Activated B cell treated with CpG ODN at 0.5 μM for 24 hours (primary cell): ENCODE data around the gene GNG4. TPM values are rescaled to one million over a fixed set of nuclear protein-coding genes. Genes with fewer than 3 reads are reported as not detected.
"Not testable (repeated sequence)": the region's sequence is repeated elsewhere in the genome, so short reads cannot be mapped to it uniquely, and the experiment has no call there.

Experiments used
- ATAC-seq: fragments of 200-7000 bp; cut with Tn5 transposase; one replicate; pipeline ENCODE4 v1.10.0; 2021; ENCODE audit warnings: low read depth, mild to moderate bottlenecking, moderate library complexity
- CTCF ChIA-PET: fragments of 350-600 bp; sonication (Branson Sonifier 250); formaldehyde crosslinking; loops from one replicate; lab custom pipeline; 2021; ENCODE audit warnings: antibody characterized with exemption; lab: Charles Lee
- POLR2A ChIA-PET: fragments of 350-600 bp; sonication (Branson Sonifier 250); formaldehyde crosslinking; loops from one replicate; lab custom pipeline; 2021; ENCODE audit warnings: antibody characterized with exemption; lab: Charles Lee
- DNase-seq: peaks from one replicate; pipeline ENCODE4 v3.0.0; 2022
- H3K27ac Mint-ChIP-seq: one replicate; pipeline ENCODE4 v1.8.0; 2020; ENCODE audit warnings: mixed read lengths
- H3K27me3 Mint-ChIP-seq: one replicate; pipeline ENCODE4 v1.8.0; 2021; ENCODE audit warnings: mixed read lengths
- H3K36me3 Mint-ChIP-seq: one replicate; pipeline ENCODE4 v1.8.0; 2021; ENCODE audit warnings: low read depth, mixed read lengths
- H3K4me1 Mint-ChIP-seq: one replicate; pipeline ENCODE4 v1.8.0; 2021; ENCODE audit warnings: mixed read lengths
- H3K4me3 Mint-ChIP-seq: one replicate; pipeline ENCODE4 v1.8.0; 2020; ENCODE audit warnings: mild to moderate bottlenecking, mixed read lengths
- H3K9me3 Mint-ChIP-seq: one replicate; pipeline ENCODE4 v1.8.0; 2020; ENCODE audit warnings: mixed read lengths
- CTCF ChIP-seq: fragments of 200-600 bp; IDR thresholded peaks from one replicate; pipeline ENCODE4 v1.8.0; 2022; ENCODE audit warnings: antibody characterized with exemption, mild to moderate bottlenecking
- intact Hi-C: fragments of 100-400 bp; cut with micrococcal nuclease; formaldehyde crosslinking; loops from one replicate; pipeline ENCODE4 v1.15.1; 2024
- total RNA-seq: library from RNA; stranded (reverse); gene quantifications from 2 replicates; pipeline ENCODE4 v1.2.3, GENCODE V29; 2022

GNG4 gene
- total RNA-seq, 1 donor from 2014 or later: 2.2 TPM

- H3K27me3 Mint-ChIP-seq: peaks cover 59% of the 10 kb centered on the region
- H3K4me3 Mint-ChIP-seq: peak overlapping the region; percentile 68
- TF ChIP-seq CTCF: no peak
- ChIA-PET CTCF (no interaction called here), POLR2A (no interaction called here)
- H3K9me3 Mint-ChIP-seq: peaks cover 4% of the 10 kb centered on the region
- H3K4me1 Mint-ChIP-seq: peaks cover 15% of the 10 kb centered on the region
- peak; percentile 36 for ATAC-seq
- intact Hi-C loops: no loop called here
- H3K27ac Mint-ChIP-seq: no peak overlapping the region
- no peaks in the 10 kb centered on the region for H3K36me3 Mint-ChIP-seq
- no peak for DNase-seq
Observed at GRCh38 chr1:235650341-235651169, 971 bp upstream of the GNG4 start.

- peak; percentile 65 for ATAC-seq
- no peak overlapping the region for H3K27ac Mint-ChIP-seq
- peak; percentile 40 for DNase-seq
- no peak for TF ChIP-seq CTCF
- peaks cover 3% of the 10 kb centered on the region for H3K9me3 Mint-ChIP-seq
- CTCF ChIA-PET: no interaction called here
- no peaks in the 10 kb centered on the region for H3K36me3 Mint-ChIP-seq
- intact Hi-C loops: loop anchor here (10.0 kb wide), 2 partner anchors 144 to 416 kb away; partner anchors contain the start of genes B3GALNT2 and NID1
- peak overlapping the region; percentile 88 for H3K4me3 Mint-ChIP-seq
- POLR2A ChIA-PET: no interaction called here
- H3K27me3 Mint-ChIP-seq: peaks cover 62% of the 10 kb centered on the region
- H3K4me1 Mint-ChIP-seq: peaks cover 15% of the 10 kb centered on the region
Observed at GRCh38 chr1:235648954-235649367, 623 bp downstream of the GNG4 start.

GRCh38 chr1:235648407-235648907 is 1.1 kb downstream of the GNG4 start:
- Mint-ChIP-seq H3K4me1 (peaks cover 15% of the 10 kb centered on the region), H3K9me3 (no peaks in the 10 kb centered on the region), H3K27me3 (peaks cover 62% of the 10 kb centered on the region), H3K36me3 (no peaks in the 10 kb centered on the region), H3K27ac (no peak overlapping the region), H3K4me3 (peak overlapping the region; percentile 88)
- ChIA-PET POLR2A (no interaction called here), CTCF (no interaction called here)
- intact Hi-C loops: loop anchor here (10.0 kb wide), 2 partner anchors 144 to 416 kb away; partner anchors contain the start of genes B3GALNT2 and NID1
- TF ChIP-seq CTCF: no peak
- ATAC-seq: no peak
- no peak for DNase-seq

- DNase-seq, H3K4me3 Mint-ChIP-seq, H3K27ac Mint-ChIP-seq, ATAC-seq, POLR2A ChIA-PET, CTCF ChIA-PET, H3K9me3 Mint-ChIP-seq, H3K36me3 Mint-ChIP-seq: not testable (repeated sequence)
- peaks cover 20% of the 10 kb centered on the region for H3K4me1 Mint-ChIP-seq
- intact Hi-C loops: loop anchor here (10.0 kb wide), 2 partner anchors 143 to 417 kb away; partner anchors contain the start of genes B3GALNT2 and NID1
- peaks cover 62% of the 10 kb centered on the region for H3K27me3 Mint-ChIP-seq
Observed at GRCh38 chr1:235647537-235647936, 2.0 kb downstream of the GNG4 start.

GRCh38 chr1:235646463-235646862 is 3.1 kb downstream of the GNG4 start:
- ATAC-seq: no peak

More at GRCh38 chr1:235646463-235646862, 3.1 kb downstream of the GNG4 start:
- POLR2A ChIA-PET: no interaction called here
- H3K4me1 Mint-ChIP-seq: peaks cover 28% of the 10 kb centered on the region
- no peak for TF ChIP-seq CTCF
- H3K36me3 Mint-ChIP-seq: no peaks in the 10 kb centered on the region
- intact Hi-C loops: loop anchor here (10.0 kb wide), 2 partner anchors 142 to 418 kb away; partner anchors contain the start of genes B3GALNT2 and NID1
- peaks cover 64% of the 10 kb centered on the region for H3K27me3 Mint-ChIP-seq
- H3K4me3 Mint-ChIP-seq: no peak overlapping the region
- CTCF ChIA-PET: no interaction called here
- DNase-seq: no peak
- H3K27ac Mint-ChIP-seq: no peak overlapping the region
- H3K9me3 Mint-ChIP-seq: no peaks in the 10 kb centered on the region
